Parathyroid adenoma (tissue), 2 donors: ENCODE results near the gene PSD4.

Experiments
- H2AFZ ChIP-seq: fragments of 300-600 bp; sonication (generic); one replicate; pipeline ENCODE4 v1.7.0; 2017; ENCODE audit warnings: antibody characterized with exemption, mild to moderate bottlenecking
- H3K27ac ChIP-seq: fragments of 300-600 bp; sonication (generic); one replicate; pipeline ENCODE4 v1.7.0; 2017
- H3K27me3 ChIP-seq: fragments of 300-600 bp; sonication (generic); one replicate; pipeline ENCODE4 v1.7.0; 2017; ENCODE audit warnings: low read length; ENCODE audit not compliant: control insufficient read depth, insufficient read depth
- H3K36me3 ChIP-seq: fragments of 300-600 bp; sonication (generic); one replicate; pipeline ENCODE4 v1.7.0; 2017; ENCODE audit warnings: low read length; ENCODE audit not compliant: control insufficient read depth, insufficient read depth
- H3K4me1 ChIP-seq: fragments of 300-600 bp; sonication (generic); one replicate; pipeline ENCODE4 v1.7.0; 2017; ENCODE audit warnings: control low read depth
- H3K4me2 ChIP-seq: fragments of 300-600 bp; sonication (generic); one replicate; pipeline ENCODE4 v1.7.0; 2017; ENCODE audit warnings: low read length
- H3K4me3 ChIP-seq: fragments of 300-600 bp; sonication (generic); one replicate; pipeline ENCODE4 v1.7.0; 2017; ENCODE audit warnings: low read depth, low read length
- H3K79me2 ChIP-seq: fragments of 300-600 bp; sonication (generic); one replicate; pipeline ENCODE4 v1.7.0; 2017; ENCODE audit warnings: control low read depth
- H3K9ac ChIP-seq: fragments of 300-600 bp; sonication (generic); one replicate; pipeline ENCODE4 v1.7.0; 2017; ENCODE audit warnings: mild to moderate bottlenecking
- H3K9me3 ChIP-seq: fragments of 300-600 bp; sonication (generic); one replicate; pipeline ENCODE4 v1.7.0; 2017; ENCODE audit warnings: low read length; ENCODE audit not compliant: control insufficient read depth
- TF ChIP-seq, protein P1 (sequence below): fragments of 300-600 bp; sonication (generic); IDR thresholded peaks from one replicate; pipeline ENCODE4 v1.7.0; 2017; ENCODE audit warnings: antibody characterized with exemption, mild to moderate bottlenecking
- donor health status: primary hyperparathyroidism.

Gene PSD4

GRCh38 chr2:113252047-113252590 is 78.3 kb downstream of the PSD4 start:
- no peak overlapping the region for H3K9ac ChIP-seq
- TF ChIP-seq, protein P1, sequence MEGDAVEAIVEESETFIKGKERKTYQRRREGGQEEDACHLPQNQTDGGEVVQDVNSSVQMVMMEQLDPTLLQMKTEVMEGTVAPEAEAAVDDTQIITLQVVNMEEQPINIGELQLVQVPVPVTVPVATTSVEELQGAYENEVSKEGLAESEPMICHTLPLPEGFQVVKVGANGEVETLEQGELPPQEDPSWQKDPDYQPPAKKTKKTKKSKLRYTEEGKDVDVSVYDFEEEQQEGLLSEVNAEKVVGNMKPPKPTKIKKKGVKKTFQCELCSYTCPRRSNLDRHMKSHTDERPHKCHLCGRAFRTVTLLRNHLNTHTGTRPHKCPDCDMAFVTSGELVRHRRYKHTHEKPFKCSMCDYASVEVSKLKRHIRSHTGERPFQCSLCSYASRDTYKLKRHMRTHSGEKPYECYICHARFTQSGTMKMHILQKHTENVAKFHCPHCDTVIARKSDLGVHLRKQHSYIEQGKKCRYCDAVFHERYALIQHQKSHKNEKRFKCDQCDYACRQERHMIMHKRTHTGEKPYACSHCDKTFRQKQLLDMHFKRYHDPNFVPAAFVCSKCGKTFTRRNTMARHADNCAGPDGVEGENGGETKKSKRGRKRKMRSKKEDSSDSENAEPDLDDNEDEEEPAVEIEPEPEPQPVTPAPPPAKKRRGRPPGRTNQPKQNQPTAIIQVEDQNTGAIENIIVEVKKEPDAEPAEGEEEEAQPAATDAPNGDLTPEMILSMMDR, result no peak
- no peaks in the 10 kb centered on the region for H3K27me3 ChIP-seq
- H3K79me2 ChIP-seq, result peaks cover 4% of the 10 kb centered on the region
- H3K4me1 ChIP-seq, result no peaks in the 10 kb centered on the region
- H3K9me3 ChIP-seq, result no peaks in the 10 kb centered on the region
- H2AFZ ChIP-seq, result no peak overlapping the region
- no peaks in the 10 kb centered on the region for H3K36me3 ChIP-seq
- H3K4me2 ChIP-seq, result no peak overlapping the region
- H3K4me3 ChIP-seq, result no peak overlapping the region
- no peak overlapping the region for H3K27ac ChIP-seq

- H3K79me2 ChIP-seq, result peaks cover 3% of the 10 kb centered on the region
- TF ChIP-seq, protein P1, result no peak
- H3K36me3 ChIP-seq, result no peaks in the 10 kb centered on the region
Measured at GRCh38 chr2:113253453-113253852, 79.7 kb downstream of the PSD4 start.

GRCh38 chr2:113255140-113256070 is 81.6 kb downstream of the PSD4 start:
- Histone ChIP-seq H3K9me3 (no peaks in the 10 kb centered on the region), H3K4me2 (no peak overlapping the region), H3K4me1 (no peaks in the 10 kb centered on the region), H2AFZ (no peak overlapping the region), H3K79me2 (no peaks in the 10 kb centered on the region), H3K9ac (no peak overlapping the region), H3K4me3 (no peak overlapping the region), H3K27me3 (no peaks in the 10 kb centered on the region), H3K27ac (no peak overlapping the region), H3K36me3 (no peaks in the 10 kb centered on the region)
- TF ChIP-seq, protein P1, result no peak

More at GRCh38 chr2:113253453-113253852, 79.7 kb downstream of the PSD4 start:
- Histone ChIP-seq H3K27me3 (no peaks in the 10 kb centered on the region), H3K4me1 (no peaks in the 10 kb centered on the region), H3K4me2 (no peak overlapping the region), H2AFZ (no peak overlapping the region), H3K27ac (no peak overlapping the region), H3K4me3 (no peak overlapping the region), H3K9ac (no peak overlapping the region), H3K9me3 (no peaks in the 10 kb centered on the region)

DNA sequence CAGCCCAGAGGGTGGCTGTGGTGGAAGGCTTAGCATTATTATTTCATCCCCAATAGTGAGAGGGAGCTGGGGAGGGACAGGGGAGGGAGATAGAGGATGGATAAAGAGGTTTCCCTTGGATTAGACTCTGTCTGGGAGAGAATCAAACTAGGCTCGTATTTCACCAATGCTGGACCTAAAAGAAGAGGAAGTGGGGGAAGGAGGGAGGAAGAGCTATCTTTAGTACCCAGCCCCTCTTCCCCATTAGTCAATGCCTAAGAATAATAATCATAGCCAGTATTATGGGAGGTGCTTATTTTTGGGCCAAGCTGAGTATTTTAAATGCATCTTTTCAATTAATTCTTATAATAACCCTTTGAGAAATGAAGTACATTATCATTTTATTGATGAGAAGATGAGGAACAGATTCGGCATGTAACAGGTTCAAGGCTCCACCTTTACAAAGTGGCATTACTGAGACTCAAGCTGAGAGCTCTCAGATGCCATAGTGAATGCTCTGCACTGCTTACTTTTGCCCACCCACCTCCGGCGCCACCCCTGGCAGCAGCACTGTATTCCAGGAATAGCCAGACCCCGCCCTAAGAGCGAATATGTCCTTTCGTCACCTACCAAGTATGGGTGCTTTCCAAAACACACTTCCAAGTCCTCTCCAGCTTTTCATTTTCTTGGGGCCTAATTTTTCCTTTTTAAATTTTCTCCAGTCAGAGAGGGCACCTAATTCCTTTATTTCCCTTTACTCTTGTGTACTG is 83.9 kb downstream of the PSD4 start:
- Histone ChIP-seq H3K27ac (no peak overlapping the region), H3K4me1 (no peaks in the 10 kb centered on the region), H3K79me2 (no peaks in the 10 kb centered on the region), H3K4me2 (no peak overlapping the region), H3K9ac (no peak overlapping the region), H3K4me3 (no peak overlapping the region), H3K9me3 (no peaks in the 10 kb centered on the region), H3K27me3 (no peaks in the 10 kb centered on the region), H3K36me3 (no peaks in the 10 kb centered on the region), H2AFZ (no peak overlapping the region)
- TF ChIP-seq, protein P1, result no peak
